NCI-H1105 treated with DMSO at 0.1 percent for 48 hours (cell line): ENCODE measurements around the gene TNFSF12.

Source experiments
- DNase-seq: peaks from one replicate; lab custom pipeline; 2025; lab: John Stamatoyannopoulos, UW

The TNFSF12 gene, protein sequence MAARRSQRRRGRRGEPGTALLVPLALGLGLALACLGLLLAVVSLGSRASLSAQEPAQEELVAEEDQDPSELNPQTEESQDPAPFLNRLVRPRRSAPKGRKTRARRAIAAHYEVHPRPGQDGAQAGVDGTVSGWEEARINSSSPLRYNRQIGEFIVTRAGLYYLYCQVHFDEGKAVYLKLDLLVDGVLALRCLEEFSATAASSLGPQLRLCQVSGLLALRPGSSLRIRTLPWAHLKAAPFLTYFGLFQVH

DNA sequence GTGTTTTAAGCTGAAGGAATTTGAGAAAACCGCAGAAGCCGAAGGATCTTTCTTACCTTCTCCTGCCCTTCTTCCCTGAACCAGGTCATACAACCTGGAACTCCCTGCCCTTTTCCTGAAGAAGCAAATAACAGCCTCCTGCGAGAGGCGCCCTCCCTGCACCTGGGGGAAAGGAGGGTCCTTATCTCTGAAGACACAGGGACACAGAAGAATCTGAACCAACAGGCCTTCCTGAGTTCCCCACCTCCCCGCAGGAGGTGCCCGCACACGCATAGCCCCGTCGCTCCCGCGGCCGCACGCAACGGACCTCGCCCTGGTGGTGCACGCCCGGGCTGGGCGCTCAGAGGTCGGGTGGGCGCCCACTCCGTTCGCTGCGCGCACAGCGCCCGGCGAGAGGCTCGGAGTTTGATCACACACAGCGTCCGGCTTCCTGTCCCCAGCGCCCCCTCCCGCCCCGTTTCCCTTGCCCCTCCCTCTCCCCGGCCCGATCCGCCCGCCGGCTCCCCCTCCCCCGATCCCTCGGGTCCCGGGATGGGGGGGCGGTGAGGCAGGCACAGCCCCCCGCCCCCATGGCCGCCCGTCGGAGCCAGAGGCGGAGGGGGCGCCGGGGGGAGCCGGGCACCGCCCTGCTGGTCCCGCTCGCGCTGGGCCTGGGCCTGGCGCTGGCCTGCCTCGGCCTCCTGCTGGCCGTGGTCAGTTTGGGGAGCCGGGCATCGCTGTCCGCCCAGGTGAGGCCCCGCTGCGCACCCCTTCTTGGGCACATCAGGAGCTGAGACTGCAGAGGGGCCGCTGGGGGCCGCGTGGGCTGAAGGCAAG lies at the start of gene TNFSF12:
TSS of gene TNFSF12 (plus strand) at position 474 of the 816 bp plus-strand sequence. CDS start at position 570, 96 bp downstream.
- DNase-seq: no peak

DNA sequence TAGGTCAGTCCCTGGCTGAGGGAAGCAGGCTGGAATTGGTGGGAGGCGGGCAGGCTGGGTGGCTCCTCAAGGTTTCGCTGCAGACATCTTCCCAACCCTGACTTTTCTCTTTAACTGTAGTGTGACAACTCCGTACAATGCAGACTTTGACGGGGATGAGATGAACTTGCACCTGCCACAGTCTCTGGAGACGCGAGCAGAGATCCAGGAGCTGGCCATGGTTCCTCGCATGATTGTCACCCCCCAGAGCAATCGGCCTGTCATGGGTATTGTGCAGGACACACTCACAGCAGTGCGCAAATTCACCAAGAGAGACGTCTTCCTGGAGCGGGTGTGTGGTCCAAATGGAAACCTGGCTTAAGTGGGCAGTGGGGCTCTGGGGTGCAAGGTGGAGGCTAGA lies 49.7 kb upstream of the TNFSF12 start:
- DNase-seq: no peak

DNA sequence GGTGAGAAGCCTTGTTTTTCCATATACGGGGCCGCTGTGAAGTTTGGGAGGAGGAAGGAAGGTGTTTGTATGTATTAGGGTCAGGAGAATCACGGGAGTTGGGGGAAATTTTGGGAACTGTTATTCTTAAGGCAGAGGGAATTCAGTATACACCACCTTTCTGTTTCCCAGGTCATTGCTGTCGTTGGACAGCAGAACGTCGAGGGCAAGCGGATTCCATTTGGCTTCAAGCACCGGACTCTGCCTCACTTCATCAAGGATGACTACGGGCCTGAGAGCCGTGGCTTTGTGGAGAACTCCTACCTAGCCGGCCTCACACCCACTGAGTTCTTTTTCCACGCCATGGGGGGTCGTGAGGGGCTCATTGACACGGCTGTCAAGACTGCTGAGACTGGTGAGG lies 47.1 kb upstream of the TNFSF12 start:
- no peak for DNase-seq

DNA sequence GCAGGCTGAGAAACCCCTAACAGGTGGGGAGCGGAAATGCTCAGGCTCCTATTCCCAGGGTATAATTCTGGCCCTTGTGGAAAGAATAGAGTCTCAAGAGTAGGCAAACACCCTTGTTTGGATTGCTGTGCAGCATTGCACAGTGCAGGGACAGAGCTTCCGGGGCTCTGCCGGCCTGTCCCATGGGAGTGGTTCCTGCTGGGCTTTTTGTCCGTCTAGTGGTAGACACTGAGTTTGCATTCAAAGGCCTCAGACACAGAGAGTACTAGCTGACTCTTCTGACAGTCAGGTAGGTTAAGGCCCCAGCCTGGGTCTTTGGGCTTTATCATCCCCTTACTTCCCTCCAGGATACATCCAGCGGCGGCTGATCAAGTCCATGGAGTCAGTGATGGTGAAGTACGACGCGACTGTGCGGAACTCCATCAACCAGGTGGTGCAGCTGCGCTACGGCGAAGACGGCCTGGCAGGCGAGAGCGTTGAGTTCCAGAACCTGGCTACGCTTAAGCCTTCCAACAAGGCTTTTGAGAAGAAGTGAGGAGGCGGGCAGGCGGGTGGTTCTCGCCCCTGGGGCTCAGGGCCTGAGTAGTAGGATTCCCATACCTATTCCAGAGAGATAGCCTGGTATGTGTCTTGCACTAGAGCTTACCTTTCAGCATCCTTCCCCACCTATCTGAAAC lies 46.5 kb upstream of the TNFSF12 start:
- DNase-seq: no peak

DNA sequence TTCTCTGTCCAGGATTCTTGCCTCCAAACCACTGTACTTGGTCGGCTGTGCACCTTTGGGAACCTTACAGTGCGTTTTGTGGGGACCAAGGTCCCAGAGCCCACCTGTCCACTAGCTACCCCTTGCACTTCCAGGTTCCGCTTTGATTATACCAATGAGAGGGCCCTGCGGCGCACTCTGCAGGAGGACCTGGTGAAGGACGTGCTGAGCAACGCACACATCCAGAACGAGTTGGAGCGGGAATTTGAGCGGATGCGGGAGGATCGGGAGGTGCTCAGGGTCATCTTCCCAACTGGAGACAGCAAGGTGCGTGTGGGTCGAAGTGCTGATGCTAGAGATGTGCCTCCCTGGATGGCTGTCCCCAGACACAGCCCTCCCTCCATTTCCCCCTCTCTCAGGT lies 45.9 kb upstream of the TNFSF12 start:
- DNase-seq: no peak

DNA sequence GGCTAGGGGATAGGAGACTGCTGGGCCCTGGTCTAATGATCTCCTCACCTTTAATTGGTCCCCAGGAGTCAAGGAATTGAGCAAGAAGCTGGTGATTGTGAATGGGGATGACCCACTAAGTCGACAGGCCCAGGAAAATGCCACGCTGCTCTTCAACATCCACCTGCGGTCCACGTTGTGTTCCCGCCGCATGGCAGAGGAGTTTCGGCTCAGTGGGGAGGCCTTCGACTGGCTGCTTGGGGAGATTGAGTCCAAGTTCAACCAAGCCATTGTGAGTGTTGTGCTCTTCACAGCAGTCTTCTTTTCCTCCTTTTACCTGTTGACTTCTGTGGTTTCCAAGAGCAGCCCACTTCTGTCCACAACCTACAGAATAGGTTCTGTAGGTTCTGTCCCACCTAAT lies 45.3 kb upstream of the TNFSF12 start:
- no peak for DNase-seq

DNA sequence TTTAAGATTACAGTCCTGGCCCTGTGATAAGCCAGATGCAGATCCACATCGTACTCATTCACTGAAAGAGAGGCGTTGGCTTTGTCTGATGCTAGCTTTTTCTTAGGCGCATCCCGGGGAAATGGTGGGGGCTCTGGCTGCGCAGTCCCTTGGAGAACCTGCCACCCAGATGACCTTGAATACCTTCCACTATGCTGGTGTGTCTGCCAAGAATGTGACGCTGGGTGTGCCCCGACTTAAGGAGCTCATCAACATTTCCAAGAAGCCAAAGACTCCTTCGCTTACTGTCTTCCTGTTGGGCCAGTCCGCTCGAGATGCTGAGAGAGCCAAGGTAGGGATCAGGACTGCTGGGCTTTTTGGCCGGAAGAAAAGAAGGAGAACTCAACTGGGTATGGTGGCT lies 40.7 kb upstream of the TNFSF12 start:
- no peak for DNase-seq

DNA sequence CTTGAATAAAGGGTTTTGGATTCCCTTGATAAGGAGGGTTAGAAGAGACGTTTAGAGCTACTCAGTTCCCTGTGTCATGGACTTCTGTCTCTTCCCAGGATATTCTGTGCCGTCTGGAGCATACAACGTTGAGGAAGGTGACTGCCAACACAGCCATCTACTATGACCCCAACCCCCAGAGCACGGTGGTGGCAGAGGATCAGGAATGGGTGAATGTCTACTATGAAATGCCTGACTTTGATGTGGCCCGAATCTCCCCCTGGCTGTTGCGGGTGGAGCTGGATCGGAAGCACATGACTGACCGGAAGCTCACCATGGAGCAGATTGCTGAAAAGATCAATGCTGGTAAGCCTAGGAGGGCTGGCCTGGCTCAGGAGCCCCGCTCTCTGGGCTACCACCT lies 40.0 kb upstream of the TNFSF12 start:
- no peak for DNase-seq

DNA sequence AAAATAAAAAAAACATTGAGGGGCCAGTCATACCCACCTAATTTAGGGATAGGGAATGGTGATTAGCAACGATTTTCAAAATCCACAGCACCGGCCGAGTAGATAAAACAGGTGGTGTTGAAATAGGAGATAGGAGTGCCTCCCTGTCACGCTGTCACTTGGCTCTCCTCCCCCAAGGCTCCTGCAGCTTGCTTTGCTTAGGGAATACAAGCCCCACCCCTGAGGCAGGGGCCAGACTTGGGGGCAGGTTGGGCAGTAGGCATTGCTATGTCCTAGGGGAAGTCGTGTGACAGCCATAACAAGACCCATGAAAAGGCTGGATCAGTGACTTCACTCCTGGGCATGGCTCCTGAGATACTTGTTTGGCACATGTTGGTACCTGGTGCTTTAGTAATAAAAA lies 38.9 kb upstream of the TNFSF12 start:
- no peak for DNase-seq

DNA sequence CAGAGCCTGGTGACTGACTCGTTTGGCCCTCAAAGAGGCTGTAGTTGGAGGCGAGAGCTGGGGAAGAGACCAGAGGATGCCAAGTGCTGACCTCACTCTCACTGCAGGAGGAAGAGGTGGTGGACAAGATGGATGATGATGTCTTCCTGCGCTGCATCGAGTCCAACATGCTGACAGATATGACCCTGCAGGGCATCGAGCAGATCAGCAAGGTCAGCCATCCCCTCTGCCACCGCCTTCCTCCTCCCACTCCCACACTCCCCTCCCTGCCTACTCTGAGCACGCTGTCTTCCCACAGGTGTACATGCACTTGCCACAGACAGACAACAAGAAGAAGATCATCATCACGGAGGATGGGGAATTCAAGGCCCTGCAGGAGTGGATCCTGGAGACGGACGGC lies 37.8 kb upstream of the TNFSF12 start:
- DNase-seq: no peak

DNA sequence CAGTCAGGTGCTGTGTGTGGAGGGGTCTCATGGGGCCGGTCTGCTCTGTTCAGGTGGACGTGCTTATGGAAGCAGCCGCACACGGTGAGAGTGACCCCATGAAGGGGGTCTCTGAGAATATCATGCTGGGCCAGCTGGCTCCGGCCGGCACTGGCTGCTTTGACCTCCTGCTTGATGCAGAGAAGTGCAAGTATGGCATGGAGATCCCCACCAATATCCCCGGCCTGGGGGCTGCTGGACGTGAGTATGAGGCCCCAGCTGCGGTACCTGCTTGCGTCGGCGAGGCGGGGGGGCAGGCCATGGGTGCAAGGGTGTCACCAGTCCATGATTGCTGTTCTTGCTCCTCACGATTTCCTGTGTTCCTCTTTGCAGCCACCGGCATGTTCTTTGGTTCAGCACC lies 36.8 kb upstream of the TNFSF12 start:
- no peak for DNase-seq

DNA sequence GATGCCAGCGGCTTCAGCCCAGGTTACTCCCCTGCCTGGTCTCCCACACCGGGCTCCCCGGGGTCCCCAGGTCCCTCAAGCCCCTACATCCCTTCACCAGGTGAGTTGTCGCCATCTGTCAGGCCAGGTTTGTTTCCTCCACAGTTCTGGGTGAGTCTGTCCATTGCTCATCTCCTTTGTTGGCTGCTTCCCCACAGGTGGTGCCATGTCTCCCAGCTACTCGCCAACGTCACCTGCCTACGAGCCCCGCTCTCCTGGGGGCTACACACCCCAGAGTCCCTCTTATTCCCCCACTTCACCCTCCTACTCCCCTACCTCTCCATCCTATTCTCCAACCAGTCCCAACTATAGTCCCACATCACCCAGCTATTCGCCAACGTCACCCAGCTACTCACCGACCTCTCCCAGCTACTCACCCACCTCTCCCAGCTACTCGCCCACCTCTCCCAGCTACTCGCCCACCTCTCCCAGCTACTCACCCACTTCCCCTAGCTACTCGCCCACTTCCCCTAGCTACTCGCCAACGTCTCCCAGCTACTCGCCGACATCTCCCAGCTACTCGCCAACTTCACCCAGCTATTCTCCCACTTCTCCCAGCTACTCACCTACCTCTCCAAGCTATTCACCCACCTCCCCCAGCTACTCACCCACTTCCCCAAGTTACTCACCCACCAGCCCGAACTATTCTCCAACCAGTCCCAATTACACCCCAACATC lies 35.9 kb upstream of the TNFSF12 start:
- DNase-seq: no peak

DNA sequence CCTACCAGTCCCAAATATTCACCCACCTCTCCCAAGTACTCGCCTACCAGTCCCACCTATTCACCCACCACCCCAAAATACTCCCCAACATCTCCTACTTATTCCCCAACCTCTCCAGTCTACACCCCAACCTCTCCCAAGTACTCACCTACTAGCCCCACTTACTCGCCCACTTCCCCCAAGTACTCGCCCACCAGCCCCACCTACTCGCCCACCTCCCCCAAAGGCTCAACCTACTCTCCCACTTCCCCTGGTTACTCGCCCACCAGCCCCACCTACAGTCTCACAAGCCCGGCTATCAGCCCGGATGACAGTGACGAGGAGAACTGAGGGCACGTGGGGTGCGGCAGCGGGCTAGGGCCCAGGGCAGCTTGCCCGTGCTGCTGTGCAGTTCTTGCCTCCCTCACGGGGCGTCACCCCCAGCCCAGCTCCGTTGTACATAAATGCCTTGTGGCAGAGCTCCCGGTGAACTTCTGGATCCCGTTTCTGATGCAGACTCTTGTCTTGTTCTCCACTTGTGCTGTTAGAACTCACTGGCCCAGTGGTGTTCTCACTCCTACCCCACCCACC lies 34.9 kb upstream of the TNFSF12 start:
- no peak for DNase-seq

DNA sequence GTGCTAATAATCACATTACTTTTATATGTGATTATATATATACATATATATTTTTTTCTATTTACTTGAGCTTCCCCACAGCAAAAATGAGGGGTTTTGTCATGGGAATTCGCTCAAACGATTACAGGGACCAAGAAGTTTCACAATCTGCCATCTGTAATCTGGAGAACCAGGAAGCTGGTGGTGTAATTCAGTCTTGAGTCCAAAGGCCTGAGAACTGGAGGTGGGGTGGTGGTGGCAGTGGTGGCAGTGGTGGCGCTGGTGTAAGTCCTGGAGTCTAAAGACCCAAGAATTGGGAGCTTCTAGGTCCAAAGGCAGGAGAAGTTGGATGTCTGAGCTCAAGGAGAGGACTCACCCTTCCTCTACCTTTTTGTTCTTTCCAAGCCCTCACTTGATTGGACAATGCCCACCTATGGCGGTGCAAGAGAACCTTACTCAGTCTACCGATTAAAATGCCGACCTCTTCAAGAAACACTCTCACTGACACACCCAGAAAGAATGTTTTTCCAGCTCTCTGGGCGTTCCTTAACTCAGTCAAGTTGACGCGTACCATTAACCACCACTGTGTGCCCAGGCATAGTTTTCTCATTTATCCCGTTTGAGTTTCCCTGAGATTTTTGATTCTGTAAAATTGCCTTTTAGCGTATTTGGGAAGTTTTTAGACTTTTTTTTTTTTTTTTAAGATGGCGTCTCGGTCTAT lies 32.8 kb upstream of the TNFSF12 start:
- no peak for DNase-seq

DNA sequence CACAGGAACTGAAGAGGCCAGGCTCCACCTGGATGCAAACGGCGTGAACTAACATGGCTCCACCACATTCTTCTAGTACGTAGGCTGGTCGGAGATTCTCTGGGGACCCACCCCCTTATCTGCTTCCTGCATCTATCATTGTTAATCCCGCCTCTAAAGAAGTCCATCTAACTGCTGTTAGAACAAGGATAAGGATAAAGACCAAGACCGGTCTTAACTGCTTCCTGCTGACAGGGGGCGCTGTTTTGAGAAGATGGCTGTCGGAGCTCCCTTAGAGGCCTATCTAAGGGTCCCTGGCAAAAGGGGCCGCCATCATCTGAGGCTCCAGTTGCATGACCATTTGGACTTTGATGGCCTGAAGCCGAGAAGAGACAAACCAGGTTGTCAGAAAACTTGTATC lies 25.8 kb upstream of the TNFSF12 start:
- DNase-seq: peak; percentile 22

DNA sequence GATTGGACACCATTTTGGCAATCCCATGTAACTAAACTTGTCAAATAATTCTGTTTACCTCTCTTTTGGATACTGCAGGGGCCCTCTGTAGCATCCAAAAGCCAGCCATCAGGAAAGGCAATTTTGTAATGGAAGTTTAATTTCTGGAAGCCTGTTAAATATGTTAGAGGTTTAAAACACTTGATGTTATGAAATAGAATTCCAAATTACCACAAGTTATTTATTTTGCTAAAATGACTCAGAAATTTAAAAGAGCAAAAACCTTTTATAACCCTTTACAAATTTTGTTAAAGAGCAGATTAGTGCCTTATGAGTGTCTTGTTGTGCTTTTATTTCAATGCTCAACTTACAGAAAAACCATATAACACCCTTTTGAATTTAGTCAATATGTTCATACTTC lies 20.0 kb upstream of the TNFSF12 start:
- DNase-seq: no peak

DNA sequence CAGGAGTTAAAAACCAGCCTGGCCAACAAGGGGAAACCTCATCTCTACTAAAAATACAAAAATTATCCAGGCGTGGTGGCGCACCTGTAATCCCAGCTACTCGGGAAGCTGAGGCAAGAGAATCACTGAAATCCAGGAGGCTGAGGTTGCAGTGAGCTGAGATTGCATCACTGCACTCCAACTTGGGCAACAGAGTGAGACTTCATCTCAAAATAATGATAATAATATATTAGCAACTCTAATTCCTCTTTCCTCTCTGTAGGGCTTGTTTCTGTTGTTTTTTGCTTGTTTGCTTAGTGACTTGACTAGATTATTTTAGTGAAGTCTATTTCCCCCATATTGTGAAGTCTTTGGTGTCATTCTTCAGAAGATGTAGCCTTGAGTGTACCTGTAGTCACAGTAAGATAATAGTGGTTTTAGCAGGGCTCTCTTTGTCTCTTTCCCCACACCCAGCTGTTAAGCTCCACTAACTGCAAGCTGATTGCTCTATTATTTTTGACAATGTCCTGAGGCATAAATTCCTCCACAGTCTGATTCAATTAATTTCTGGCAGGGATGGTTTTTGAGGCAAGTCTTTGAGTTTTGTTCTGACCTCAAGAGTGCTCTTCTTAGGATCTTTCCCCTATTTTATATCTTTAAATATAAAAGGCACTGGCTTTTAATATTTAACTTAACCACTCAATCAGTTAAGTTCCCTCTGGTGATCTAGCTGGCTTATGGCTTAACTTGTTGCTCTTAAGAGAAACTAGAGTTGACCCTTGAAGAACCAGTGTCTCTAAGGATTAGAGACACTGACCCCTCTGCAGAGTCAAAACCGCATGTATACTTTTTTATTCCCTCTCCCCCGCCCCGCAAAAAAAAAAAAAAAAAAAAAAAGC lies 18.6 kb upstream of the TNFSF12 start:
- DNase-seq: no peak

DNA sequence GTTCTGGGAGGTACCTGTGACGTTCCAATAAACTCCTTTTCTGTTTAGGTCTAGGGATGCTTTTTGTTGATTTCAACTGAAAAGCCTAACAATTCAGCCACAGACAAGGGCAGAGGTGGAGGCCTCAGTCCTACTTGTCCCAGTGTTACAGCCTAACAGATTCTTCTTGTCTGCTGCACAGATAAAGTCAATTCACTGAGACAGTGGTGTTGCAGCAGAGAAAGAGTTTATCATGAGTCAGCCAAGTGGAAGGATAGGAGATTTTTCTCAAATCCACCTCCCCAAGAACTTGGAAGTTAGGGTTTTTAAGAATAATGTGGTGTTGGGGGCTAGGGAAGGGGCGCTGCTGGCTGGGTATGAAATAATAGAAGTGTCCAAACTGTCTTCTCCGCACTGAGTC lies 10.8 kb upstream of the TNFSF12 start:
- no peak for DNase-seq

DNA sequence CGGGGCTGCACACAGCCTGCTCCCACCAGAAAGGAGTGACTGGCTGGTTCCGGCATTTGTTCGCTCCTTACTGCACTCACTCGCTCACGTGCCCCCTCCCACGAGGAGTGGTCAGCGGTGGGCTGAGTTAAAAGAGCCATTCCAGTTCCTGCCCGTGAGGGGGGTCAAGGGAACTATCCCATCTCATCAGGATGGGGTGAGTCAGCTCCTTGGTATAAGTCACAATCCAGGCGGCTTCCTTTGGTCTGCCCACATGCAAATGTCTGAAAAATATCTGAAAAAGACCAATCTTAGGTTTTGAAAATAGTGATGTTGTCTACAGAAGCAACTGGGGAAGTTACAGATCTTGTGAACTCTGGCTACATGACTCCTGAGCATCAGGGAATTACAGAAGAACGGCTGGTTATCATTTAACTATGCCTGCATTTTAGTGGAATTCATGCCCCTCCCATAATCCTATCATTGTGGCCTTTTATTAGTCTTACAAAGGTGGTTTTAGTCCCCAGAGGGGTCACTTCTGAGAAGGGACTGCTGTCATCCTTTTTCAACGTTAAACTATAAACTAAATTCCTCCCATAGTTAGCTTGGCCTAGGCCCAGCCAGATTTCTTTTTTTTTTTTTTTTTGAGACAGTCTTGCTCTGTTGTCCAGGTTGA lies 9.8 kb upstream of the TNFSF12 start:
- no peak for DNase-seq

DNA sequence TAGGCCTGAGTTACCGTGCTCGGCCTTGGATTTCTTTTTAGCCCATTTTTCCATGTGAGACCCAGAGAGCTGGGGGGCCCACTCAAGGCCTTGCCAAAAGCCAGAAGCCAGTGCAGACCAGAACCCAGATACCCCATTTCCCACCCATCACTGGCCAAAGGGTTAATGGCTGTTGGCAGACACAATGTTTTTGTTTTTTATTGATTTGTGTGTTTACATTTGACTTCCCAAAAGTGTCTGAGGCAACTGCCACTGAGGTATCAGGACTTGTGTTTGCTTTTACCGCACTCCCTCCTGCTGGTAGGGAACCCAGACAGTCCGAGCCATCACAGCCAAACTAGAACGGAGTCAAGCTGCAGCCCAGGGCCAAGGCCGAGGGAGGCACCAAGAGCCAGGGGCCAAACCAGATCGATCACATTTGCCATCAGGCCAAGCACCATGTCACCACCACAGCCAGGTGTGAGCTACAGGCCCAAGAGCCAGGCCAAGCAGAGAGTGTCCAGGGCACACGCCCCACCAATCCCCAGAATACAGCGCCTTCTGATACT lies 7.7 kb upstream of the TNFSF12 start:
- DNase-seq: no peak
